Brain microvascular endothelial cell (primary cell): ENCODE results near the gene HK1.
"Not testable (repeated sequence)": the region's sequence is repeated elsewhere in the genome, so short reads cannot be mapped to it uniquely, and the experiment has no call there.

Source experiments
- DNase-seq: peaks from one replicate; pipeline ENCODE4 v3.0.0-alpha.2; 2020
- H3K27ac ChIP-seq: fragments of 250-450 bp; sonication (Bioruptor Pico); 2 replicates; pipeline ENCODE4 v1.5.1; 2020; ENCODE audit warnings: mild to moderate bottlenecking, moderate library complexity
- H3K27me3 ChIP-seq: fragments of 250-450 bp; sonication (Bioruptor Pico); replicated peaks from 2 replicates; pipeline ENCODE4 v1.5.1; 2020; ENCODE audit warnings: mild to moderate bottlenecking
- H3K36me3 ChIP-seq: fragments of 250-450 bp; sonication (Bioruptor Pico); replicated peaks from 2 replicates; pipeline ENCODE4 v1.5.1; 2020; ENCODE audit warnings: mild to moderate bottlenecking
- H3K4me3 ChIP-seq: 2 replicates; pipeline ENCODE4 v1.5.1; 2011; ENCODE audit warnings: low read depth, mild to moderate bottlenecking, control low read depth, low read length, moderate library complexity
- CTCF ChIP-seq: IDR thresholded peaks from 2 replicates; pipeline ENCODE4 v1.5.1; 2011; ENCODE audit warnings: low read depth, mild to moderate bottlenecking, moderate library complexity, low read length, control low read depth, inconsistent platforms; ENCODE audit errors: missing control alignments
- in situ Hi-C: cut with HindIII; loops from 2 replicates; pipeline ENCODE4 v1.10.0; 2017; ENCODE audit warnings: low sequenced_read_pairs, low pct_ligation_motif_present

The HK1 gene

GRCh38 chr10:69332278-69333010, 54.1 kb downstream of the HK1 start:
- H3K27ac ChIP-seq = peak overlapping the region; percentile 57
- no peak for TF ChIP-seq CTCF

DNA sequence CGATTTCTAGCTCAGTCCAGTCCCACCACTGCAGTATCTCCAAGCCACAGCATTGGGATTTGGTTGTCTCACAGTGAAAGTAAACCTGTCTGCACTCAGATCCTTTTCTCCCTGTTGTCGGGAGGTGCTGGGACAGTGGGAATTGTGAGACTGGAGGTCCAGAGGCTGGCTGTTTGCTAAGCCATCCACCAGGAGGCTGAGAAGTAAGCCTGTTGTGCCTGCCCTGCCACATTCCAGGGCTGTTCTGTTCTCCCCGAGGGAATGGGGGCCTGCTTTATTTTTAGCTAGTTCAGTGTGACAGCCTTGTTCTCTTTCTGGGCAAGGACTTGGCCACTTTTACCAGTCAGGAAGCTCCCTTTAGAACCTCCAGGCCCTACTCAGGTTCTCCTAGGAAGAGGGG, 54.9 kb downstream of the HK1 start:
- Histone ChIP-seq H3K27me3 (no peaks in the 10 kb centered on the region), H3K36me3 (peaks cover 3% of the 10 kb centered on the region), H3K4me3 (no peak overlapping the region), H3K27ac (peak overlapping the region; percentile 57)
- in situ Hi-C loops = no loop called here
- peak; percentile 57 for TF ChIP-seq CTCF
- DNase-seq = peak; percentile 29

More at GRCh38 chr10:69332278-69333010, 54.1 kb downstream of the HK1 start:
- in situ Hi-C loops = no loop called here
- peak; percentile 74 for DNase-seq
- no peaks in the 10 kb centered on the region for H3K27me3 ChIP-seq
- peaks cover 3% of the 10 kb centered on the region for H3K36me3 ChIP-seq
- H3K4me3 ChIP-seq = no peak overlapping the region

- DNase-seq, H3K36me3 ChIP-seq, in situ Hi-C loops, H3K4me3 ChIP-seq, H3K27me3 ChIP-seq: not testable (repeated sequence)
- H3K27ac ChIP-seq = peak overlapping the region; percentile 57
Observed at GRCh38 chr10:69333865-69334301, 55.6 kb downstream of the HK1 start.

DNA sequence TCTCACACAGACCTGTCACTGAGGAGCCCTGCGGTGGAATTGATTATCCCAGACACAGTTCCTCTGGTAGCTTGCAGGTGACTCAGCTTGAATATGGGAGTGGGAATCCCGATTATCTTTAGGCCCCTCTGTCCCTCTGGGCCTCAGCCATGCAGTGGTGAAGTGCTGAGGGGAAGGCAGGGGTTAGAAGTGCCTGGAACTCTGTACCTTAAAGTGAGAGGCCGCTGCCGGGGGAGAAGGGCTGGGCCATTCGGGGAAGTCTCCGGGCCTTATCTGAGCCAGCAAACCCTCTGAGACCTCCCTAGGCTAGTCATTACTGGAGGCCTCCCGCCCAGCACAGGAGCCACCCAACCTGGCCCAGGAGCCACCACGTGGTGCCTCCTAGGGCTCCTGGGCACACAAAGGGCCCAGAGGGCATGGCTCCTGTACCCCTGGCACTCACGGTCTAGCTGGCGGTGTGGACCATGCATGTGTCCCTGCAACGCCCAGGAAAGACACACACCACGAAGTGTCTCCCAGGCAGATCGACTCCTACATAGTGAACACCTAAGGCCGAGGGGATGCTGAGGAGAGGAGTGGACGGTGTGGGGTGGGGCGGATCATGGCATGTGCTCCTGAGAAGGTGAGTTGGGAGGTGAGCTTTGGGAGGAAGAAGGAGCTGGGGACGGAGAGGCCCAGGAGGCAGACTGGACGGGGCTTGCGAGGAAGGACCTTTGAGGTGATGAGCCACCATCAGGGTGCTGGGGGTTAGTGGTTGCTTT, 56.2 kb downstream of the HK1 start:
- no peak for DNase-seq
- peaks cover 3% of the 10 kb centered on the region for H3K36me3 ChIP-seq
- in situ Hi-C loops = no loop called here
- H3K27ac ChIP-seq = peak overlapping the region; percentile 38
- TF ChIP-seq CTCF = no peak
- H3K4me3 ChIP-seq = no peak overlapping the region
- no peaks in the 10 kb centered on the region for H3K27me3 ChIP-seq

GRCh38 chr10:69335063-69335587, 56.8 kb downstream of the HK1 start:
- no peak for DNase-seq
- in situ Hi-C loops = no loop called here
- TF ChIP-seq CTCF = no peak
- Histone ChIP-seq H3K4me3 (no peak overlapping the region), H3K27me3 (no peaks in the 10 kb centered on the region), H3K36me3 (peaks cover 3% of the 10 kb centered on the region), H3K27ac (peak overlapping the region; percentile 38)

DNA sequence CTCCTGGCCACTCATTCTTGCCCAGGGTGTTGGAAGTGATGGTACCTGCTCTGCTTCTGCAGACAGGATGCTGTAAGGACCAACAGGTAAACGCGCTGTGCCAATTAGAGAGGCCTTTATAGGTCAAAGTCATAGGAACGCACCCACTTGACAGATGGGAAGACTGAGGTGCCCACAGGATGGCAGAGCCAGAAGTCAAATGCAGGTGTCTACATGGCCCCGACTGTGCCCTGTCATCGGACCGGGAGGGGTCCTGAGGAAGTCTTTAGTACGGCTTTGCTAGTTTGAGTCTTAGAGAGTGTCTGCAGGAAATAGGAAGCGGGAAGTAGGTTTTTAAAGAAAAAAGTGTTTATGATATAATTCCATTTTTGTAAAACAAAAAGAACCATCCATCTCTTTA, 57.3 kb downstream of the HK1 start:
- no peak for TF ChIP-seq CTCF
- peak overlapping the region; percentile 38 for H3K27ac ChIP-seq
- in situ Hi-C loops = no loop called here
- peaks cover 3% of the 10 kb centered on the region for H3K36me3 ChIP-seq
- no peaks in the 10 kb centered on the region for H3K27me3 ChIP-seq
- DNase-seq = no peak
- H3K4me3 ChIP-seq = no peak overlapping the region
